22Rv1 (cell line): ENCODE measurements around the gene KIAA1671.

ENCODE experiments used
- CTCF ChIP-seq: fragments of 450-650 bp; IDR thresholded peaks from 2 replicates; pipeline ENCODE4 v1.5.1; 2017; ENCODE audit warnings: mild to moderate bottlenecking
- ZFX ChIP-seq: fragments of 450-650 bp; IDR thresholded peaks from 2 replicates; pipeline ENCODE4 v1.6.1; 2017; ENCODE audit warnings: antibody characterized with exemption, borderline replicate concordance

- TF ChIP-seq CTCF: no peak
- TF ChIP-seq ZFX: no peak
Observed at GRCh38 chr22:24964441-24964840, 11.9 kb downstream of the KIAA1671 start.
